CD4-positive, alpha-beta T cell treated with Interleukin-4 for 4 hours (primary cell): ENCODE data around the gene CD55.

Source experiments
- DNase-seq: peaks from one replicate; pipeline ENCODE4 v3.0.0-alpha.2; 2020

The CD55 gene

GRCh38 chr1:207321079-207321789, at the start of gene CD55:
Gene CD55, plus strand, starts transcription at chr1:207321678. Its CDS starts 88 bp downstream, at chr1:207321766.
- DNase-seq = peak; percentile 100

GRCh38 chr1:207274882-207275281, 46.6 kb upstream of the CD55 start:
- no peak for DNase-seq

- no peak for DNase-seq
Measured at GRCh38 chr1:207276465-207276864, 45.0 kb upstream of the CD55 start.

GRCh38 chr1:207277241-207277640, 44.2 kb upstream of the CD55 start:
- DNase-seq = no peak

- DNase-seq = no peak
Measured at GRCh38 chr1:207279652-207280051, 41.8 kb upstream of the CD55 start.

- DNase-seq = no peak
Measured at GRCh38 chr1:207280706-207281105, 40.8 kb upstream of the CD55 start.

- no peak for DNase-seq
Measured at GRCh38 chr1:207282058-207282457, 39.4 kb upstream of the CD55 start.

GRCh38 chr1:207282496-207283380, 38.7 kb upstream of the CD55 start:
- DNase-seq = no peak

- no peak for DNase-seq
Measured at GRCh38 chr1:207283421-207283820, 38.1 kb upstream of the CD55 start.

GRCh38 chr1:207284209-207284897, 37.1 kb upstream of the CD55 start:
- no peak for DNase-seq

- no peak for DNase-seq
Measured at GRCh38 chr1:207286786-207287468, 34.6 kb upstream of the CD55 start.

- DNase-seq = no peak
Measured at GRCh38 chr1:207288315-207288714, 33.2 kb upstream of the CD55 start.

- no peak for DNase-seq
Measured at GRCh38 chr1:207289756-207290155, 31.7 kb upstream of the CD55 start.

GRCh38 chr1:207291723-207292122, 29.8 kb upstream of the CD55 start:
- DNase-seq = no peak

- DNase-seq = no peak
Measured at GRCh38 chr1:207298186-207298585, 23.3 kb upstream of the CD55 start.

- DNase-seq = no peak
Measured at GRCh38 chr1:207298636-207299398, 22.7 kb upstream of the CD55 start.

GRCh38 chr1:207300970-207301369, 20.5 kb upstream of the CD55 start:
- DNase-seq = no peak

- no peak for DNase-seq
Measured at GRCh38 chr1:207302618-207303393, 18.7 kb upstream of the CD55 start.

GRCh38 chr1:207304710-207305488, 16.6 kb upstream of the CD55 start:
- DNase-seq = no peak

GRCh38 chr1:207305489-207305873, 16.0 kb upstream of the CD55 start:
- no peak for DNase-seq

- DNase-seq = no peak
Measured at GRCh38 chr1:207306023-207306422, 15.5 kb upstream of the CD55 start.
